Measurements from ENCODE around the gene IGSF5. TPM values are rescaled to one million over a fixed set of nuclear protein-coding genes. Genes with fewer than 3 reads are reported as not detected.

Gene IGSF5
- total and polyA plus RNA-seq, 10 of the 15 experiments (the other 5 are each of a cell fraction or from before 2014, with no cell fraction given): not detected

DNA sequence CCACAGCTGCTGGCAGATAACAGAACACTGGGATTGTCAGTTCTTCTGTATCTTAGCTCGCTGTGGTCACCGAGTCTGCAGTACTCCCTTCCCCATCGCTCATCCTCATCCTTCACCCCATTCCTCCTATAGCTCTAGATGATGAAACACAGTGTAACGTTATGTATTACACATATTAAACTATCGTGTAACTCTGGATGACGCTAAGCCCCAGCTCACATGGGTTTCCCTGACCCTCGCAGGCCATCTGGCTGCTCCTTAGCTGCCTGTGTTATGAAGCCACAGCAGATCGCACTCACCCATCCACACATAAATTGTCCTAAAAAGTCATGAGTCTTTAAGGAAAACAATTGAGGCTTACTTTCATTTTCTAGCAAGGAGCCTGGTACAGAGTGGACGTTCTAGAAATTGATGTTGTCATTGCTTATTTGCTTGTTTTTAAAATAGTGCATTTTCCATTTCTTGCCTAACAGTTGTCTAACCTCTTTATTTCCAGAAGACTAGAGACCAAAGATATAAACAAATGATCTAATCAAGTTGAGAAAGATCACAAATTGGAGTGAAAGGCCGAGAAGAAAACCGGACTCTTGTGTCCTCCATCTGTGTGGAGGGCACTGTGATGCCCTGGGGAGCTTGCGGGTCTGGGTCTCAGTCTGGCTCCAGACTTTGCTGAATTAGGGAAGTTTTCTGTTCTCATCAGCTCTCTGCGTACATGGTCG lies 97.9 kb downstream of the IGSF5 start:
- ChIA-PET SMC1A (ENCODE audit: uncharacterized antibody, unreplicated experiment) (no interaction called here), POLR2A (no interaction called here), CTCF (no interaction called here), RAD21 (ENCODE audit: unreplicated experiment) (no interaction called here)
- no peak overlapping the region for H3K27ac ChIP-seq (ENCODE audit: control insufficient read depth, insufficient read depth)
- DNase-seq (ENCODE audit: low read depth, low spot score): no peak
- H2AFZ ChIP-seq (ENCODE audit: control insufficient read depth, low read depth, low read length): no peak overlapping the region
- in situ Hi-C loops (cut with MboI) (no loop called here), intact Hi-C loops (cut with micrococcal nuclease; ENCODE audit: unreplicated experiment) (no loop called here)
- no peak for ATAC-seq
- TF ChIP-seq NR2C2 (IDR thresholded peaks at IDR 0.05; ENCODE audit: borderline replicate concordance, control insufficient read depth, insufficient read length, low read depth): no peak
- TF ChIP-seq PAX8 (IDR thresholded peaks at IDR 0.05): no peak
- no peak for TF ChIP-seq MEF2B (IDR thresholded peaks at IDR 0.05; ENCODE audit: partially characterized antibody, poor library complexity, severe bottlenecking)
- TF ChIP-seq ZNF384 (IDR thresholded peaks at IDR 0.05; ENCODE audit: borderline replicate concordance, low read depth, low read length): no peak
- H3K4me3 ChIP-seq: no peak overlapping the region
- BruUV-seq (replicated peaks): no TSS peak
- WGBS (ENCODE audit: insufficient coverage, insufficient replicate concordance, low lambda C conversion rate, missing lambda C conversion rate): 28% methylated on average over 14 of the region's 14 CpGs
- FAIRE-seq: no peak
- no peaks in the 10 kb centered on the region for H3K79me2 ChIP-seq (ENCODE audit: control insufficient read depth, insufficient read depth, low read length)
- H3K4me1 ChIP-seq (ENCODE audit: control insufficient read depth, insufficient read depth, low read length): no peaks in the 10 kb centered on the region
- no peaks in the 10 kb centered on the region for H4K20me1 ChIP-seq (ENCODE audit: control insufficient read depth, insufficient read depth)
- no peak overlapping the region for H3K4me2 ChIP-seq (ENCODE audit: control insufficient read depth, insufficient read depth)
- H3K9me3 ChIP-seq (replicated peaks; ENCODE audit: control insufficient read depth, insufficient read depth, low read length): no peaks in the 10 kb centered on the region; the same call in 2 of the 3 replicates
- no peaks in the 10 kb centered on the region for H3K27me3 ChIP-seq (replicated peaks in 1 of 2; ENCODE audit: control insufficient read depth in 2 of 2, insufficient read depth in 2 of 2, low read length in 1 of 2)
- no peak overlapping the region for H3K9ac ChIP-seq (ENCODE audit: control insufficient read depth, insufficient read depth, low read length)
- H3K36me3 ChIP-seq (ENCODE audit: control insufficient read depth in 2 of 2, insufficient read depth in 2 of 2, low read length in 1 of 2): no peaks in the 10 kb centered on the region

DNA sequence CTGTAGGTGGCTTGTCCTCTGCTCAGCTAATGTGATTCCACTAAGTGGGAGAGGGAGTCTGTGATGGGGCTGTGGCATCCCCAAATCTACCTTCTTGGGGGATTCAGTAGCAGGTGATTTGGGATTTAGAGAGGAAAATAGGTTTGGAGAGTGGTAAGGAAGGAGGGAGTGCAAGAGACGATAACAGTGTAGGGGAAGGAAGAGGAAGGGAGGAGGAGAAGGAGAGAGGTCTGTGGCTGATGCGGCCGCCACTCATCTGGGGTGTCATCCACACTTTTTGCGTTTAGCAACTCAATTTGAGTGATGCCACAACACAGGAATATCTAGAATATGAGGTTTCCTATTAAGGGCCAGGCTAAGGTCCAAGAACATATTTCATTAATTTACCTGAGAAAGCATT lies 98.5 kb downstream of the IGSF5 start:
- Histone ChIP-seq H3K27me3 (replicated peaks in 1 of 2; ENCODE audit: control insufficient read depth in 2 of 2, insufficient read depth in 2 of 2, low read length in 1 of 2) (no peaks in the 10 kb centered on the region), H3K36me3 (ENCODE audit: control insufficient read depth in 2 of 2, insufficient read depth in 2 of 2, low read length in 1 of 2) (no peaks in the 10 kb centered on the region), H3K9ac (ENCODE audit: control insufficient read depth, insufficient read depth, low read length) (no peak overlapping the region), H3K4me2 (ENCODE audit: control insufficient read depth, insufficient read depth) (no peak overlapping the region), H3K4me1 (ENCODE audit: control insufficient read depth, insufficient read depth, low read length) (no peaks in the 10 kb centered on the region), H3K4me3 (no peak overlapping the region), H3K27ac (ENCODE audit: control insufficient read depth, insufficient read depth) (no peak overlapping the region), H2AFZ (ENCODE audit: control insufficient read depth, low read depth, low read length) (no peak overlapping the region), H3K9me3 (replicated peaks; ENCODE audit: control insufficient read depth, insufficient read depth, low read length) (no peaks in the 10 kb centered on the region; the same call in 2 of the 3 replicates), H3K79me2 (ENCODE audit: control insufficient read depth, insufficient read depth, low read length) (no peaks in the 10 kb centered on the region), H4K20me1 (ENCODE audit: control insufficient read depth, insufficient read depth) (no peaks in the 10 kb centered on the region)
- CTCF ChIA-PET: no interaction called here
- no peak for FAIRE-seq
- RAD21 ChIA-PET (ENCODE audit: unreplicated experiment): no interaction called here
- DNase-seq (ENCODE audit: low read depth, low spot score): no peak
- no TSS peak for BruUV-seq (replicated peaks)
- intact Hi-C loops (cut with micrococcal nuclease; ENCODE audit: unreplicated experiment): no loop called here
- no peak for ATAC-seq
- POLR2A ChIA-PET: no interaction called here
- 49% methylated on average over 4 of the region's 4 CpGs for WGBS (ENCODE audit: insufficient coverage, insufficient replicate concordance, low lambda C conversion rate, missing lambda C conversion rate)
- SMC1A ChIA-PET (ENCODE audit: uncharacterized antibody, unreplicated experiment): no interaction called here
- in situ Hi-C loops (cut with MboI): no loop called here
- TF ChIP-seq NR2C1 (IDR thresholded peaks at IDR 0.05): no peak
- no peak for TF ChIP-seq ETV6 (conservative IDR thresholded peaks at IDR 0.05 in 1 of 2, IDR thresholded peaks at IDR 0.05 in 1 of 2; ENCODE audit: borderline replicate concordance in 1 of 2, low read depth in 1 of 2)
- no peak for TF ChIP-seq EP300 (IDR thresholded peaks at IDR 0.05; ENCODE audit: borderline replicate concordance in 1 of 2, control insufficient read depth in 1 of 2, low read depth in 2 of 2, low read length in 2 of 2)
- TF ChIP-seq DPF2 (IDR thresholded peaks at IDR 0.05): no peak
- TF ChIP-seq SMAD5 (IDR thresholded peaks at IDR 0.05; ENCODE audit: low read depth): no peak
- no peak for TF ChIP-seq MTA3 (IDR thresholded peaks at IDR 0.05; ENCODE audit: borderline replicate concordance, low read length)
- no peak for TF ChIP-seq SMARCA5 (IDR thresholded peaks at IDR 0.05)
- TF ChIP-seq ZBED1 (IDR thresholded peaks at IDR 0.05; ENCODE audit: borderline replicate concordance): no peak
- TF ChIP-seq, protein P1, sequence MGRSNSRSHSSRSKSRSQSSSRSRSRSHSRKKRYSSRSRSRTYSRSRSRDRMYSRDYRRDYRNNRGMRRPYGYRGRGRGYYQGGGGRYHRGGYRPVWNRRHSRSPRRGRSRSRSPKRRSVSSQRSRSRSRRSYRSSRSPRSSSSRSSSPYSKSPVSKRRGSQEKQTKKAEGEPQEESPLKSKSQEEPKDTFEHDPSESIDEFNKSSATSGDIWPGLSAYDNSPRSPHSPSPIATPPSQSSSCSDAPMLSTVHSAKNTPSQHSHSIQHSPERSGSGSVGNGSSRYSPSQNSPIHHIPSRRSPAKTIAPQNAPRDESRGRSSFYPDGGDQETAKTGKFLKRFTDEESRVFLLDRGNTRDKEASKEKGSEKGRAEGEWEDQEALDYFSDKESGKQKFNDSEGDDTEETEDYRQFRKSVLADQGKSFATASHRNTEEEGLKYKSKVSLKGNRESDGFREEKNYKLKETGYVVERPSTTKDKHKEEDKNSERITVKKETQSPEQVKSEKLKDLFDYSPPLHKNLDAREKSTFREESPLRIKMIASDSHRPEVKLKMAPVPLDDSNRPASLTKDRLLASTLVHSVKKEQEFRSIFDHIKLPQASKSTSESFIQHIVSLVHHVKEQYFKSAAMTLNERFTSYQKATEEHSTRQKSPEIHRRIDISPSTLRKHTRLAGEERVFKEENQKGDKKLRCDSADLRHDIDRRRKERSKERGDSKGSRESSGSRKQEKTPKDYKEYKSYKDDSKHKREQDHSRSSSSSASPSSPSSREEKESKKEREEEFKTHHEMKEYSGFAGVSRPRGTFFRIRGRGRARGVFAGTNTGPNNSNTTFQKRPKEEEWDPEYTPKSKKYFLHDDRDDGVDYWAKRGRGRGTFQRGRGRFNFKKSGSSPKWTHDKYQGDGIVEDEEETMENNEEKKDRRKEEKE (IDR thresholded peaks at IDR 0.05): no peak
- TF ChIP-seq, protein P2, sequence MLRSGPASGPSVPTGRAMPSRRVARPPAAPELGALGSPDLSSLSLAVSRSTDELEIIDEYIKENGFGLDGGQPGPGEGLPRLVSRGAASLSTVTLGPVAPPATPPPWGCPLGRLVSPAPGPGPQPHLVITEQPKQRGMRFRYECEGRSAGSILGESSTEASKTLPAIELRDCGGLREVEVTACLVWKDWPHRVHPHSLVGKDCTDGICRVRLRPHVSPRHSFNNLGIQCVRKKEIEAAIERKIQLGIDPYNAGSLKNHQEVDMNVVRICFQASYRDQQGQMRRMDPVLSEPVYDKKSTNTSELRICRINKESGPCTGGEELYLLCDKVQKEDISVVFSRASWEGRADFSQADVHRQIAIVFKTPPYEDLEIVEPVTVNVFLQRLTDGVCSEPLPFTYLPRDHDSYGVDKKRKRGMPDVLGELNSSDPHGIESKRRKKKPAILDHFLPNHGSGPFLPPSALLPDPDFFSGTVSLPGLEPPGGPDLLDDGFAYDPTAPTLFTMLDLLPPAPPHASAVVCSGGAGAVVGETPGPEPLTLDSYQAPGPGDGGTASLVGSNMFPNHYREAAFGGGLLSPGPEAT (IDR thresholded peaks at IDR 0.05; ENCODE audit: low read depth): no peak

Data from GM12878 (cell line).